ENCODE data around the gene PRCP. TPM values are rescaled to one million over a fixed set of nuclear protein-coding genes. Genes with fewer than 3 reads are reported as not detected.

The PRCP gene
- total RNA-seq, 1 experiment from 2014 or later: 53.9 TPM

GRCh38 chr11:82810738-82811137 is 89.5 kb downstream of the PRCP start:
- POLR2A ChIA-PET: no interaction called here
- ATAC-seq: no peak
- CTCF ChIA-PET: interaction anchor here (1.1 to 1.3 kb wide), 2 partner anchors 35 to 91 kb away, joined by 3 read pairs; partner anchors contain the start of gene DDIAS

GRCh38 chr11:82810326-82810725 is 89.9 kb downstream of the PRCP start:
- Mint-ChIP-seq H3K4me1 (peaks cover 12% of the 10 kb centered on the region), H3K36me3 (no peaks in the 10 kb centered on the region), H3K4me3 (no peak overlapping the region), H3K9me3 (peaks cover 5% of the 10 kb centered on the region; the same call in 1 of the 2 replicates), H3K27me3 (ENCODE audit: low read depth) (no peaks in the 10 kb centered on the region), H3K27ac (no peak overlapping the region)
- ChIA-PET POLR2A (no interaction called here), CTCF (interaction anchor here (0.7 to 1.3 kb wide), 3 partner anchors 34 to 317 kb away, joined by 3 read pairs; partner anchors contain the start of gene DDIAS)
- no peak for DNase-seq (ENCODE audit: low spot score)
- no peak for ATAC-seq
- TF ChIP-seq TEAD4 (CRISPR knock-in tag; IDR thresholded peaks at IDR 0.05): no peak
- no peak for TF ChIP-seq ZNF532 (CRISPR knock-in tag; IDR thresholded peaks at IDR 0.05; ENCODE audit: borderline replicate concordance)
- no peak for TF ChIP-seq EMX1 (CRISPR knock-in tag; IDR thresholded peaks at IDR 0.05)
- no peak for TF ChIP-seq ZNF317 (CRISPR knock-in tag; IDR thresholded peaks at IDR 0.05; ENCODE audit: borderline replicate concordance, low read depth)
- TF ChIP-seq ZNF219 (CRISPR knock-in tag; IDR thresholded peaks at IDR 0.05; ENCODE audit: borderline replicate concordance): no peak
- no peak for TF ChIP-seq MLX (CRISPR knock-in tag; IDR thresholded peaks at IDR 0.05)
- TF ChIP-seq SOX15 (CRISPR knock-in tag; IDR thresholded peaks at IDR 0.05): no peak
- TF ChIP-seq ZNF232 (CRISPR knock-in tag; IDR thresholded peaks at IDR 0.05): no peak
- no peak for TF ChIP-seq CREM (CRISPR knock-in tag; IDR thresholded peaks at IDR 0.05)
- TF ChIP-seq ATF6 (CRISPR knock-in tag; IDR thresholded peaks at IDR 0.05): no peak
- TF ChIP-seq SMAD3 (CRISPR knock-in tag; IDR thresholded peaks at IDR 0.05; ENCODE audit: borderline replicate concordance): no peak

More at GRCh38 chr11:82810738-82811137, 89.5 kb downstream of the PRCP start:
- Mint-ChIP-seq H3K9me3 (peaks cover 1% of the 10 kb centered on the region; the same call in 1 of the 2 replicates), H3K4me1 (peaks cover 14% of the 10 kb centered on the region), H3K27me3 (ENCODE audit: low read depth) (no peaks in the 10 kb centered on the region), H3K36me3 (no peaks in the 10 kb centered on the region), H3K4me3 (no peak overlapping the region), H3K27ac (no peak overlapping the region)
- TF ChIP-seq ZNF671 (CRISPR knock-in tag; IDR thresholded peaks at IDR 0.05) (no peak), MAX (CRISPR knock-in tag; IDR thresholded peaks at IDR 0.05) (no peak), ERG (CRISPR knock-in tag; IDR thresholded peaks at IDR 0.05) (no peak), OVOL2 (CRISPR knock-in tag; IDR thresholded peaks at IDR 0.05; ENCODE audit: borderline replicate concordance) (no peak), JAZF1 (CRISPR knock-in tag; IDR thresholded peaks at IDR 0.05) (no peak), ZSCAN18 (CRISPR knock-in tag; IDR thresholded peaks at IDR 0.05) (no peak), SP1 (CRISPR knock-in tag; conservative IDR thresholded peaks at IDR 0.05) (no peak), SOX15 (CRISPR knock-in tag; IDR thresholded peaks at IDR 0.05) (no peak)
- DNase-seq (ENCODE audit: low spot score): no peak
